HepG2 (cell line): Measurements from ENCODE around the gene IER5L. TPM values are rescaled to one million over a fixed set of nuclear protein-coding genes. Genes with fewer than 3 reads are reported as not detected.

Experiments
- ATAC-seq: fragments of 200-7000 bp; cut with Tn5 transposase; 3 replicates; pipeline ENCODE4 v1.9.1; 2020; ENCODE audit warnings: mild to moderate bottlenecking, moderate library complexity
- BruUV-seq: library from RNA; stranded (reverse); fragments of 400-500 nt; replicated peaks from 2 replicates; lab custom pipeline; 2021; lab: Mats Ljungman, UMichigan
- CTCF ChIA-PET: fragments of 300-600 bp; formaldehyde crosslinking; extraction: SDS; loops from one replicate; lab custom pipeline; 2021; ENCODE audit warnings: low total read pairs, inconsistent platforms, low intra/inter-chr PET ratio; lab: Yijun Ruan, JAX
- POLR2A ChIA-PET: fragments of 350-600 bp; sonication (Branson Sonifier 250); formaldehyde crosslinking; loops from one replicate; lab custom pipeline; 2020; ENCODE audit warnings: antibody characterized with exemption, inconsistent platforms; lab: Yijun Ruan, JAX
- DNase-seq: peaks from one replicate; pipeline ENCODE4 v3.0.0-alpha.2; 2015; ENCODE audit warnings: low spot score
- FAIRE-seq: peaks from 3 replicates; lab custom pipeline; 2011; peaks lifted over from hg19 to GRCh38; lab: Jason Lieb, UNC
- H2AFZ ChIP-seq: one replicate; pipeline ENCODE4 v1.6.1; 2011; ENCODE audit warnings: low read length, inconsistent platforms
- H3K27ac ChIP-seq: fragments of 300-600 bp; 3 replicates; pipeline ENCODE4 v1.8.0; 2011; ENCODE audit warnings: mixed run types, mild to moderate bottlenecking, mixed read lengths, low read length, inconsistent platforms; ENCODE audit not compliant: insufficient read depth; ENCODE audit errors: extremely low read length
- H3K27me3 ChIP-seq, 2 experiments: fragments of 200-600 bp in 1 of 2; 2 replicates in 1 of 2; 3 replicates in 1 of 2; pipeline versions ENCODE4 v1.6.0 to v1.8.0; 2011; ENCODE audit warnings: low read length in 2 of 2, mild to moderate bottlenecking in 2 of 2, moderate library complexity in 2 of 2, inconsistent platforms in 1 of 2; ENCODE audit not compliant: insufficient read depth in 2 of 2, control insufficient read depth in 1 of 2
- H3K36me3 ChIP-seq, 2 experiments: fragments of 200-600 bp in 1 of 2; replicated peaks in 1 of 2; 2 replicates in 1 of 2; 3 replicates in 1 of 2; pipeline versions ENCODE4 v1.5.1 to v1.8.0; 2011; ENCODE audit warnings: low read length in 2 of 2, inconsistent platforms in 1 of 2; ENCODE audit not compliant: insufficient read depth in 2 of 2, control insufficient read depth in 1 of 2
- H3K4me1 ChIP-seq: 2 replicates; pipeline ENCODE4 v1.5.1; 2012; ENCODE audit warnings: low read length, inconsistent platforms; ENCODE audit not compliant: insufficient read depth
- H3K4me2 ChIP-seq: 2 replicates; pipeline ENCODE4 v1.6.0; 2011; ENCODE audit warnings: low read depth, low read length, inconsistent platforms
- H3K4me3 ChIP-seq, 3 experiments: fragments of 200-600 bp in 1 of 3; sonication (generic), shearing (Covaris generic) in 1 of 3; replicated peaks in 1 of 3; 2 replicates each; pipeline ENCODE4 v1.5.1; 2011 to 2016; ENCODE audit warnings: low read length in 3 of 3, inconsistent platforms in 2 of 3, low read depth in 2 of 3, mild to moderate bottlenecking in 2 of 3, control low read depth in 1 of 3, mixed read lengths in 1 of 3; ENCODE audit not compliant: insufficient read depth in 1 of 3
- H3K79me2 ChIP-seq: one replicate; pipeline ENCODE4 v1.6.1; 2011; ENCODE audit warnings: low read length, inconsistent platforms; ENCODE audit not compliant: insufficient read depth
- H3K9ac ChIP-seq: 2 replicates; pipeline ENCODE4 v1.6.0; 2011; ENCODE audit warnings: mild to moderate bottlenecking, low read depth, low read length, inconsistent platforms; ENCODE audit not compliant: insufficient read depth
- H3K9me3 ChIP-seq: 2 replicates; pipeline ENCODE4 v1.5.1; 2012; ENCODE audit warnings: mild to moderate bottlenecking, low read length
- H4K20me1 ChIP-seq: 2 replicates; pipeline ENCODE4 v1.6.0; 2011; ENCODE audit warnings: inconsistent platforms, mild to moderate bottlenecking, low read length, moderate library complexity; ENCODE audit not compliant: insufficient read depth
- CREB3 ChIP-seq: sonication (generic); formaldehyde crosslinking; IDR thresholded peaks from 2 replicates; pipeline ENCODE4 v1.5.0; 2020; ENCODE audit warnings: missing genetic modification reagents
- FOXA3 ChIP-seq: IDR thresholded peaks from 2 replicates; pipeline ENCODE4 v1.6.1; 2016; ENCODE audit warnings: missing genetic modification reagents, missing compliant biosample characterization
- IKZF5 ChIP-seq: IDR thresholded peaks from 2 replicates; pipeline ENCODE4 v1.6.1; 2018; ENCODE audit warnings: missing genetic modification reagents, mild to moderate bottlenecking, missing compliant biosample characterization
- ISX ChIP-seq: sonication (generic); formaldehyde crosslinking; conservative IDR thresholded peaks from 2 replicates; pipeline ENCODE4 v1.5.0; 2020; ENCODE audit warnings: missing genetic modification reagents
- MYC ChIP-seq: sonication (generic); formaldehyde crosslinking; IDR thresholded peaks from 2 replicates; pipeline ENCODE4 v1.9.0; 2021; ENCODE audit warnings: missing genetic modification reagents, borderline replicate concordance
- MYNN ChIP-seq: sonication (generic); formaldehyde crosslinking; IDR thresholded peaks from 2 replicates; pipeline ENCODE4 v1.4.0; 2020; ENCODE audit warnings: mild to moderate bottlenecking, low read depth, missing genetic modification reagents
- RBFOX2 ChIP-seq: fragments of 200-400 bp; formaldehyde crosslinking; IDR thresholded peaks from 2 replicates; pipeline ENCODE4 v1.6.1; 2017; ENCODE audit warnings: low read depth, mild to moderate bottlenecking, low read length
- SRSF1 ChIP-seq: fragments of 200-400 bp; formaldehyde crosslinking; optimal IDR thresholded peaks from 2 replicates; pipeline ENCODE3; 2017; ENCODE audit warnings: mild to moderate bottlenecking, low read depth, low read length, moderate library complexity
- ZBTB7A ChIP-seq: sonication (generic); formaldehyde crosslinking; IDR thresholded peaks from 2 replicates; pipeline ENCODE4 v1.8.0; 2022; ENCODE audit warnings: mild to moderate bottlenecking, missing genetic modification reagents
- ZNF263 ChIP-seq: sonication (generic); formaldehyde crosslinking; IDR thresholded peaks from 2 replicates; pipeline ENCODE4 v1.4.0; 2020; ENCODE audit warnings: missing genetic modification reagents
- ZNF580 ChIP-seq: IDR thresholded peaks from 2 replicates; pipeline ENCODE4 v1.6.1; 2016; ENCODE audit warnings: low read depth, borderline replicate concordance
- WGBS: methylation state at CpG from one replicate; pipeline ENCODE4 v1.1.6; 2017; ENCODE audit warnings: low lambda C conversion rate; 5-methylcytosine and 5-hydroxymethylcytosine counted together
- in situ Hi-C: cut with HindIII; loops from 2 replicates; pipeline ENCODE4 v1.10.0; 2017; ENCODE audit warnings: low pct_unique_long_range_greater_than_20kb; ENCODE audit not compliant: extremely low pct_ligation_motif_present
- intact Hi-C: fragments of 100-400 bp; cut with micrococcal nuclease; formaldehyde crosslinking; loops from one replicate; pipeline ENCODE4 v1.10.0; 2022; ENCODE audit not compliant: unreplicated experiment
- polyA plus RNA-seq, 8 experiments: library from polyadenylated mRNA; depleted of rRNA in 3 of 8; stranded (reverse) in 7 of 8; unstranded in 1 of 8; fragments of >200 nt; fragmentation: Illumina TruSeq in 4 of 8; extraction: Trizol in 4 of 8; gene quantifications; 2 replicates each; pipeline versions ENCODE4 v1.2.1 to v1.2.3, GENCODE V29; 2011 to 2016; ENCODE audit warnings: low read depth in 4 of 8, missing spikeins in 1 of 8, mixed read lengths in 1 of 8; ENCODE audit not compliant: insufficient read depth in 1 of 8
- total RNA-seq, 5 experiments: library from RNA; depleted of rRNA; stranded (reverse); fragments of >200 nt; fragmentation: Illumina TruSeq; extraction: Trizol; gene quantifications; 2 replicates each; pipeline ENCODE4 v1.2.3, GENCODE V29; 2016; ENCODE audit warnings: low read depth in 1 of 5
- TF ChIP-seq, protein P1 (sequence below): sonication (generic); formaldehyde crosslinking; IDR thresholded peaks from 2 replicates; pipeline ENCODE4 v1.5.1; 2020; ENCODE audit warnings: mild to moderate bottlenecking, missing genetic modification reagents, moderate library complexity
- TF ChIP-seq, protein P2 (sequence below): sonication (generic); formaldehyde crosslinking; IDR thresholded peaks from 2 replicates; pipeline ENCODE4 v1.5.0; 2020; ENCODE audit warnings: missing genetic modification reagents

The IER5L gene
- total and polyA plus RNA-seq, 2 of the 13 experiments (the other 11 are each of a cell fraction or from before 2014, with no cell fraction given), result 1.8 to 3.3 TPM

DNA sequence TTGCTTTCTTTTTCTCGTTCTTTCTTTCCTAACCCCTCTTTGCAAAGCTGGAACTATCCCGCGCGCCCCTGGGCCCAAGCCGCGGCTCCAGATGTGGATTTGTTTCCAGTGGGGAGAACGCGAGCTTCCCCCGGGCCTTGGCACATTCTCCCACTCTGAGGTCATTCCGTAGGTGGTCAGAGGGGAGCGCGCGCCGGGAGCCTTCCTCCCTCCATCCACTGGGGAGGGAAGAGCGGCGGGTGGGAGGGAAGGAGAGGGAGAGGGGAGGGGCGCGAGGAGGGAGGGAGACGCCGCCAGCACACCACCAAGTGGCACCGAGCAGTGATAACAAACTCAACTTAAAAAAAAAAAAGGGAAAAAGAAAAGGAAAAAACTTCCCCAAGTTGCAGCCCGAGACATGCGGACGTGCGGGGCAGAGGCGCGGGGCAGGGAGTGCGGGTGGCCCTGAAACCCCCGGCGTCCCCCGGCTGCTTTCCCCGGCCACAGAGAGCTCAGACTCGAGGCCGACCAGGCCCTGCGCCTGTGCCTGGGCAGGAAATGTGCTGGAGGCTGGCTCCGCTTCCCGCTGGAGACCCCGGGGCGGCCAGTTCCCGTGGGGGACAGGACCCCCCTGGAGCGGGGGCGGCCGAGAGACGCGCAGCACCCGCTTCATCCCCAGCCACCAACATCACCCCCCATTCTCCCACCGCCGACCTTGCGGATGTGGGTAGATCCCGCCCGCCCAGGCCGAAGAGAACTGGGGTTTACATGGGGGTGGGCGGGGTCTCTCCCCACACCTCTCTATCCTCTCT lies 3.1 kb downstream of the IER5L start:
- POLR2A ChIA-PET, result interaction anchor here (0.8 to 5.6 kb wide), 18 partner anchors 10 to 451 kb away, joined by 3 to 55 read pairs (median 6); partner anchors contain the start of gene NTMT1
- H3K9me3 ChIP-seq, result no peaks in the 10 kb centered on the region
- TF ChIP-seq ZBTB7A (no peak), ZNF580 (CRISPR knock-in tag) (peak; percentile 54; the same call in 1 of the 2 replicates), ZNF263 (0 out of 2 replicates have a peak, but pooled peaks have one; percentile 18), RBFOX2 (peak; percentile 58), MYNN (0 out of 2 replicates have a peak, but pooled peaks have one; percentile 2), ISX (CRISPR knock-in tag) (no peak), MYC (CRISPR knock-in tag) (0 out of 2 replicates have a peak, but pooled peaks have one; percentile 16), SRSF1 (peak; percentile 39), IKZF5 (no peak), FOXA3 (no peak), CREB3 (CRISPR knock-in tag) (no peak)
- TF ChIP-seq, protein P1, sequence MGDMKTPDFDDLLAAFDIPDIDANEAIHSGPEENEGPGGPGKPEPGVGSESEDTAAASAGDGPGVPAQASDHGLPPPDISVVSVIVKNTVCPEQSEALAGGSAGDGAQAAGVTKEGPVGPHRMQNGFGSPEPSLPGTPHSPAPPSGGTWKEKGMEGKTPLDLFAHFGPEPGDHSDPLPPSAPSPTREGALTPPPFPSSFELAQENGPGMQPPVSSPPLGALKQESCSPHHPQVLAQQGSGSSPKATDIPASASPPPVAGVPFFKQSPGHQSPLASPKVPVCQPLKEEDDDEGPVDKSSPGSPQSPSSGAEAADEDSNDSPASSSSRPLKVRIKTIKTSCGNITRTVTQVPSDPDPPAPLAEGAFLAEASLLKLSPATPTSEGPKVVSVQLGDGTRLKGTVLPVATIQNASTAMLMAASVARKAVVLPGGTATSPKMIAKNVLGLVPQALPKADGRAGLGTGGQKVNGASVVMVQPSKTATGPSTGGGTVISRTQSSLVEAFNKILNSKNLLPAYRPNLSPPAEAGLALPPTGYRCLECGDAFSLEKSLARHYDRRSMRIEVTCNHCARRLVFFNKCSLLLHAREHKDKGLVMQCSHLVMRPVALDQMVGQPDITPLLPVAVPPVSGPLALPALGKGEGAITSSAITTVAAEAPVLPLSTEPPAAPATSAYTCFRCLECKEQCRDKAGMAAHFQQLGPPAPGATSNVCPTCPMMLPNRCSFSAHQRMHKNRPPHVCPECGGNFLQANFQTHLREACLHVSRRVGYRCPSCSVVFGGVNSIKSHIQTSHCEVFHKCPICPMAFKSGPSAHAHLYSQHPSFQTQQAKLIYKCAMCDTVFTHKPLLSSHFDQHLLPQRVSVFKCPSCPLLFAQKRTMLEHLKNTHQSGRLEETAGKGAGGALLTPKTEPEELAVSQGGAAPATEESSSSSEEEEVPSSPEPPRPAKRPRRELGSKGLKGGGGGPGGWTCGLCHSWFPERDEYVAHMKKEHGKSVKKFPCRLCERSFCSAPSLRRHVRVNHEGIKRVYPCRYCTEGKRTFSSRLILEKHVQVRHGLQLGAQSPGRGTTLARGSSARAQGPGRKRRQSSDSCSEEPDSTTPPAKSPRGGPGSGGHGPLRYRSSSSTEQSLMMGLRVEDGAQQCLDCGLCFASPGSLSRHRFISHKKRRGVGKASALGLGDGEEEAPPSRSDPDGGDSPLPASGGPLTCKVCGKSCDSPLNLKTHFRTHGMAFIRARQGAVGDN, result peak; percentile 48; the same call in 1 of the 2 replicates
- TF ChIP-seq, protein P2, sequence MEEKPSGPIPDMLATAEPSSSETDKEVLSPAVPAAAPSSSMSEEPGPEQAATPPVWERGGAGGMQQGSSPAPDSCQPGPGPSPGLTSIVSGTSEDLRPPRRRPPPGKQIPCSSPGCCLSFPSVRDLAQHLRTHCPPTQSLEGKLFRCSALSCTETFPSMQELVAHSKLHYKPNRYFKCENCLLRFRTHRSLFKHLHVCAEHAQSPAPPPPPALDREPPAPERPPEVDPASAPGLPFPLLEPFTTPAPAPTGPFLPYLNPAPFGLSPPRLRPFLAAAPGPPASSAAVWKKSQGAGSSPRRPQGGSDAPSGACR (CRISPR knock-in tag), result peak; percentile 30; the same call in 1 of the 2 replicates

More for the DNA sequence above, 3.1 kb downstream of the IER5L start:
- Histone ChIP-seq H3K27ac (peak overlapping the region; percentile 82), H2AFZ (no peak overlapping the region), H3K79me2 (peaks cover 5% of the 10 kb centered on the region), H3K4me2 (peak overlapping the region; percentile 94), H3K27me3 (peaks cover 12 to 45% of the 10 kb centered on the region in 2 experiments), H3K9ac (peak overlapping the region; percentile 78), H3K36me3 (no peaks in the 10 kb centered on the region), H4K20me1 (peaks cover 3% of the 10 kb centered on the region; the same call in 1 of the 2 replicates), H3K4me3 (peak overlapping the region; percentile 83 to 93 (median 90)), H3K4me1 (peaks cover 53% of the 10 kb centered on the region)
- TSS peak; percentile 64 for BruUV-seq
- peak; percentile 57 for DNase-seq
- intact Hi-C loops, result loop anchor here (5.0 to 10.0 kb wide), 4 partner anchors 33 to 450 kb away; partner anchors contain the start of genes C9orf50 and NTMT1
- CTCF ChIA-PET, result interaction anchor here (1.7 kb wide), 1 partner anchor 436 kb away, joined by 9 read pairs; no protein-coding TSS in a partner anchor
- FAIRE-seq, result no peak
- under 1% methylated on average over 34 of the region's 53 CpGs for WGBS
- ATAC-seq, result peak; percentile 11
- in situ Hi-C loops, result loop anchor here (5.0 to 10.0 kb wide), 3 partner anchors 33 to 440 kb away; no protein-coding TSS in a partner anchor
